Kidney epithelial cell (primary cell): Measurements from ENCODE around the gene FBXW7. TPM values are rescaled to one million over a fixed set of nuclear protein-coding genes. Genes with fewer than 3 reads are reported as not detected.
A peak's percentile ranks its signal among the peaks of the same experiment; 100 is the strongest.

Experiments used
- DNase-seq: peaks from one replicate; pipeline ENCODE4 v3.0.0-alpha.2; 2010; ENCODE audit warnings: low read depth
- H3K27me3 ChIP-seq: 2 replicates; pipeline ENCODE4 v1.6.0; 2011; ENCODE audit warnings: low read length; ENCODE audit not compliant: control insufficient read depth, insufficient read depth
- H3K36me3 ChIP-seq: 2 replicates; pipeline ENCODE4 v1.5.1; 2011; ENCODE audit warnings: low read length; ENCODE audit not compliant: control insufficient read depth, insufficient read depth
- H3K4me3 ChIP-seq: 2 replicates; pipeline ENCODE4 v1.5.1; 2011; ENCODE audit warnings: low read depth, mild to moderate bottlenecking, control low read depth, low read length
- total RNA-seq: library from RNA; depleted of rRNA; stranded (reverse); fragments of >200 nt; gene quantifications from 2 replicates; pipeline ENCODE4 v1.2.3, GENCODE V29; 2015
- TF ChIP-seq, protein P1 (sequence below): IDR thresholded peaks from 2 replicates; pipeline ENCODE4 v1.5.1; 2011; ENCODE audit warnings: mild to moderate bottlenecking, moderate library complexity, low read length, control low read depth, inconsistent platforms; ENCODE audit not compliant: insufficient read depth, poor library complexity, severe bottlenecking

Gene FBXW7
- total RNA-seq, 1 donor from 2014 or later = 29.8 TPM

DNA sequence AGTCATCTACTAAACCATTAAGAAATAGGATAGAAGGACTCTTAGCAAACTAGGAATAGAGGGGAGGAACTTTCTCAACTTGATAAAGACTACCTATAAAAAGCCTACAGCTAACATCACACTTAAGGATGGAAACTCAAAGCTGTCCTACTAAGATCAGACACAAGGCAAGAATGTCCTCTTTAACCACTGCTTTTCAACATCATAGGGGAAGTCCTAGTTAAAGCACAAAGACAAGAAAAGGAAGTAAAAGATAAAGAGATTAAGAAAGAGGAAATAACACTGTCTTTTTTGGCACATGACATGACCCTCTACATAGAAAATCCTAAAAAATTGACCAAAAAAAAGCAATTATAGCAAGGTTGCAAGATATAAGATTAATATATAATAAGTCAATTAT lies 136.6 kb downstream of the FBXW7 start:
- DNase-seq = no peak
- Histone ChIP-seq H3K36me3 (no peaks in the 10 kb centered on the region), H3K27me3 (no peaks in the 10 kb centered on the region), H3K4me3 (no peak overlapping the region)
- TF ChIP-seq, protein P1, sequence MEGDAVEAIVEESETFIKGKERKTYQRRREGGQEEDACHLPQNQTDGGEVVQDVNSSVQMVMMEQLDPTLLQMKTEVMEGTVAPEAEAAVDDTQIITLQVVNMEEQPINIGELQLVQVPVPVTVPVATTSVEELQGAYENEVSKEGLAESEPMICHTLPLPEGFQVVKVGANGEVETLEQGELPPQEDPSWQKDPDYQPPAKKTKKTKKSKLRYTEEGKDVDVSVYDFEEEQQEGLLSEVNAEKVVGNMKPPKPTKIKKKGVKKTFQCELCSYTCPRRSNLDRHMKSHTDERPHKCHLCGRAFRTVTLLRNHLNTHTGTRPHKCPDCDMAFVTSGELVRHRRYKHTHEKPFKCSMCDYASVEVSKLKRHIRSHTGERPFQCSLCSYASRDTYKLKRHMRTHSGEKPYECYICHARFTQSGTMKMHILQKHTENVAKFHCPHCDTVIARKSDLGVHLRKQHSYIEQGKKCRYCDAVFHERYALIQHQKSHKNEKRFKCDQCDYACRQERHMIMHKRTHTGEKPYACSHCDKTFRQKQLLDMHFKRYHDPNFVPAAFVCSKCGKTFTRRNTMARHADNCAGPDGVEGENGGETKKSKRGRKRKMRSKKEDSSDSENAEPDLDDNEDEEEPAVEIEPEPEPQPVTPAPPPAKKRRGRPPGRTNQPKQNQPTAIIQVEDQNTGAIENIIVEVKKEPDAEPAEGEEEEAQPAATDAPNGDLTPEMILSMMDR = no peak

DNA sequence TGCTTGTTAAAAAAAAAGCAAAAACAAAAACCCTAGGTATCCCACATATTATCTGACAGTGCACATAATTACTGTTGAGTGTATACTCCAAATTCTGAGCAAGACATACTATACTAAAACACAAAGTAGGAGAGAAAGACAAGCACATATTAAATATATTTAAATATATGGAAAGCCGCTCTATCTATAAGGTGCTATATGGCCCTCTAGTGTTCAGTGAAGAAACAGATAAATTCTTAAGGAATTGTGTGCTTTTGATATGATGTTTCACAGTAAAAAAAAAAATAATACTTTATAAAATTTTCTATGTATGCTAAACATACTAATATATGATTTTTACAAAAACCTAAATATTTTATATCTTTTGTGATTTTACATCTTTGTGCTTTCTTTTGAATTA lies 137.8 kb downstream of the FBXW7 start:
- Histone ChIP-seq H3K4me3 (no peak overlapping the region), H3K27me3 (no peaks in the 10 kb centered on the region), H3K36me3 (no peaks in the 10 kb centered on the region)
- TF ChIP-seq, protein P1 = peak; percentile 31
- no peak for DNase-seq

DNA sequence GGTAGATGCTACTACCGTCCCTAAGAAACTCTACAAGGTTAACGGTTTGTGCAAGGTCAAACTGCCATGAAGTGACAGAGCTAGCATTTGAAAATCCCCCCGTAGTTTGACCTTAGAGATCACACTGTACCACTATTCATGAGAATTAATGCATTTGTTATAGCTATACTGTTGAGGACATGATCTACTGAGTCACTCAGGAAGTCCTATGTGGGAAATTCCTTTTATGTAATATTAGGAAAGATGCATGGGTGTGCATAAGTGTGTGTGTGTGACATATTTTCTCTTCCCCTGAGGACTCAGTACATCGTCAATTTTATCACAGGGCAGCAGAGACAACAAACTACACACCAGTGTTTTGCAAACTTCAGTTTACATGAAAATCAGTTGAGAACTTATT lies 141.1 kb downstream of the FBXW7 start:
- no peaks in the 10 kb centered on the region for H3K36me3 ChIP-seq
- H3K27me3 ChIP-seq = no peaks in the 10 kb centered on the region
- DNase-seq = no peak
- H3K4me3 ChIP-seq = no peak overlapping the region
- TF ChIP-seq, protein P1 = no peak

DNA sequence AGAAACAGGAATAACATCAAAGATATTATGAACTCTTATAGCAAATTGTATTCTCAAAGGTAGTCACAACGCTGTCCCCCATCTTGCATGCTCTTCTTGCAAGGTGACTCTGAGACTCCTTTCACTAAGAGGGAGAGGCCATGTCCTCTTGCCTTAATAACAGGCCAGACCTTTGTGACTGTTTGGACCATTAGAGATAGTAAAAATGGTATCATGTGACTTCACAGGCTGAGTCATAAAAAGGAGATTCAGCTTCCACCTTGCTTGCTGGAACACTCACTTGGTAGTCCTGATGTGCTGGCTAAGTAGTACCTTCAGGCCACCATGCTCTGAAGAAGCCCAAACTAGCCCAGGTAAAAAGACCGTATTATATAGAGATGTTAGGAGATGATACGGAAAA lies 143.8 kb downstream of the FBXW7 start:
- TF ChIP-seq, protein P1 = no peak
- no peak for DNase-seq
- Histone ChIP-seq H3K36me3 (no peaks in the 10 kb centered on the region), H3K4me3 (no peak overlapping the region), H3K27me3 (no peaks in the 10 kb centered on the region)

DNA sequence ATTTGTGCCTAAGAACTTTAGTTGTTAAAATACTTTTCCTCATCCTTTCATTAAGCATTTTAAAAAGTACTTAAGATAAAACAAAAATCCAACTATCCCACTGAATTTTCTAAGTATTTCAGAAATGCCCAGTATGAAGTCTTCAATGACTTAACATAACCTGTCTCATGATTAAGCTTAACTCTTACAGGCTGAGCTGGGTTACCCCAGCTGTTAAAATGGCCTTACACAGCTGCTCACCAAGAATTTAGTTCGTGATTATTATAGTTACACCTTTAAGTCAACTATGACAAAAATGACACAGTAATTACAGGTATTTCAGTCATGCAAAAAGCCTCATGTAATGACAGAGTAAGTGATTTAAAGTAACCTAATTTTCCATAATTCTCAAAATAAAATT lies 145.7 kb downstream of the FBXW7 start:
- H3K4me3 ChIP-seq = no peak overlapping the region
- H3K36me3 ChIP-seq = no peaks in the 10 kb centered on the region
- no peak for DNase-seq
- TF ChIP-seq, protein P1 = no peak
- no peaks in the 10 kb centered on the region for H3K27me3 ChIP-seq

DNA sequence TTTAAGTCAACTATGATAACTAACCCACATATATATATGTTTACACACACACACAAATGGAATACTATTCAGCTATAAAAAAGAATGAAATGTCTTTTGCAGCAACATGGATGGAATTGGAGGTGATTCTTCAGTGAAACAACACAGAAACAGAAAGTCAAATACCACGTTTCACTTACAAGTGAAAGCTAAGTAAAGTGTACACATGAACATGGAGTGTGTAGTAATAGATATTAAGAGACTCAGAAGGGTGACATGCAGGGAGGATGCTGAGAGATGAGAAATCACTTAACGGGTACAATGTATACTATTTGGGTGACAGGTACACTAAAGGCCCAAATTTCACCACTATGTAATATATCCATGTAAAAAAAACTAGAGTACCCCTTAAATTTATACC lies 146.5 kb downstream of the FBXW7 start:
- H3K36me3 ChIP-seq = no peaks in the 10 kb centered on the region
- no peak for DNase-seq
- TF ChIP-seq, protein P1 = no peak
- no peaks in the 10 kb centered on the region for H3K27me3 ChIP-seq
- no peak overlapping the region for H3K4me3 ChIP-seq
